NB4 (cell line): ENCODE data around the gene ACTRT3.

Experiments
- DNase-seq: peaks from one replicate; pipeline ENCODE4 v3.0.0; 2010; ENCODE audit warnings: low read depth
- H3K4me3 ChIP-seq: one replicate; pipeline ENCODE4 v1.5.1; 2011; ENCODE audit warnings: mild to moderate bottlenecking, low read depth, low read length, moderate library complexity
- CTCF ChIP-seq: IDR thresholded peaks from one replicate; pipeline ENCODE4 v1.5.1; 2012; ENCODE audit warnings: low read depth, low read length
- MYC ChIP-seq: IDR thresholded peaks from 2 replicates; pipeline ENCODE4 v1.6.1; 2011; ENCODE audit warnings: low read depth, low read length
- POLR2A ChIP-seq: IDR thresholded peaks from 2 replicates; pipeline ENCODE4 v1.6.1; 2011; ENCODE audit warnings: mild to moderate bottlenecking; ENCODE audit not compliant: insufficient read length; ENCODE audit errors: extremely low read depth
- TF ChIP-seq, protein P1 (sequence below): IDR thresholded peaks from 2 replicates; pipeline ENCODE4 v1.6.1; 2011; ENCODE audit warnings: low read depth, low read length

ACTRT3 gene

GRCh38 chr3:169790687-169791429, 21.5 kb upstream of the ACTRT3 start:
- TF ChIP-seq POLR2A: no peak
- TF ChIP-seq CTCF: no peak
- TF ChIP-seq, protein P1, sequence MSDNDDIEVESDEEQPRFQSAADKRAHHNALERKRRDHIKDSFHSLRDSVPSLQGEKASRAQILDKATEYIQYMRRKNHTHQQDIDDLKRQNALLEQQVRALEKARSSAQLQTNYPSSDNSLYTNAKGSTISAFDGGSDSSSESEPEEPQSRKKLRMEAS: no peak
- no peak for TF ChIP-seq MYC
- no peak overlapping the region for H3K4me3 ChIP-seq
- DNase-seq: no peak

DNA sequence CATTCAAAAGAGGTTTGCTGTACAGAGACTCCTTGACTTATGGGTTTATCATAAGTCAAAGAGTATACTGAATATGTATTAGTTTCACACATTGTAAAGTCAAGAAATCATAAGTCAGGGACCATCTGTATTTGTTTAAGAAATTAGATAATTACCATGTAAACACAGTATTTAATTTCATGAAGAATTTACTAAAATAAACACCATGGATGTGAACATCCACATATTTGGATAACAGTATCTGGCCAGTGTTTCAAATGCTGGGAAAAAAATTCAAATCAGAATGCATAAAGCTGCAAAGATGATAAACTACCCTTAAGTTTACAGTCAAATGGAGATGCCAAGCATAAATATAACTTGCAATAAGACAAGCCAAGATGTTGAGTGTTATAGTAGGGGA, 20.9 kb upstream of the ACTRT3 start:
- no peak for DNase-seq
- H3K4me3 ChIP-seq: no peak overlapping the region
- no peak for TF ChIP-seq MYC
- TF ChIP-seq CTCF: no peak
- TF ChIP-seq POLR2A: no peak
- TF ChIP-seq, protein P1: no peak

- no peak for DNase-seq
- TF ChIP-seq MYC (no peak), CTCF (no peak), POLR2A (no peak)
- TF ChIP-seq, protein P1: no peak
- H3K4me3 ChIP-seq: no peak overlapping the region
Measured at GRCh38 chr3:169787791-169788190, 18.4 kb upstream of the ACTRT3 start.

DNA sequence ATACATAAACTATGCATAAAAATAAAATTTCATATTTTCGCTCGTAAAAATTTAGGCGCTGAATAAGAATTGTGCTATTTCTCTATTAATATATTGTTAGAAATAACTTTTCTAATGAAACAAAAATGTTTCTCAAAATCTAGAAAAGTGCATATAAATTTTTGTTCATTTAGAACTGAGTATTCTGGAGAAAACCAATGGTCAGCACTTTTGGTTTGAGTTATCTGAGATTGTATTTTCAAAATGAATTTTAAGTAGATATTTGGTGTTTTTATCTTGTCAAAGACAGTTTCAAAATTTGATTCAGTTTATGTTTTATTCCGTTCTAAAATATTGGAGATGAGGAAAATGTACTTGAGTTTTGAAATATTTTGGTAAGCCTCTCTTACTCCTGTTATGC, 17.8 kb upstream of the ACTRT3 start:
- TF ChIP-seq POLR2A (no peak), MYC (no peak), CTCF (no peak)
- TF ChIP-seq, protein P1: no peak
- DNase-seq: no peak
- no peak overlapping the region for H3K4me3 ChIP-seq

- DNase-seq: no peak
- no peak overlapping the region for H3K4me3 ChIP-seq
- TF ChIP-seq, protein P1: no peak
- TF ChIP-seq CTCF (no peak), POLR2A (no peak), MYC (no peak)
Measured at GRCh38 chr3:169781209-169781855, 12.0 kb upstream of the ACTRT3 start.
